ENCODE data around the gene CDH23.

Gene CDH23

DNA sequence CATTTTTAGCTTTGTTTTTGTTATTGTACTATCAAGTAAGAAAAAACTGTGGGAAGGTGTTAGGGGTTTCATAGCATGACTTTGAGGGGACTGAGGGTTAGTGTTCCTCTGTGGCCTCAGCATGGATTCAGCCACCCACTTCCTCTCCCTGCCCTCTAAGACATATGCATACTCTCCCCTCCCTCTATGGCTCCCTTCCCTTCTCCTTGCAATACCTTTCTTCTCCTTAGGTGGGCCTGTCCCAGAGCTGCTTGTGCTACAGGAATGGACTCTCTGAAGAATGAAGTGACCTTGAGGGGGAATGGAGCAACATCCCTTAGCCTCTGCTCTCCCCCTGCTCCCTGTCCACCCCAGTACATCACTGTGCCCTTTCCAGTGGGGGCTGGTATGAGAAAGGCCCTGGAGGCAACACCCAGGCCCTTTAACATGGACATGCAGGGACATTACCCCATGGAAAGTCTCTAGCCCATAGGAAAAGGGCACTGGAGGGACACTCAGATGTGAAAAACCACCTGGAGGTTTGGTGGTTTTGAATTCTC is 22.4 kb downstream of the CDH23 start:
- in situ Hi-C loops (cut with HindIII; ENCODE audit: low sequenced_read_pairs) = no loop called here

DNA sequence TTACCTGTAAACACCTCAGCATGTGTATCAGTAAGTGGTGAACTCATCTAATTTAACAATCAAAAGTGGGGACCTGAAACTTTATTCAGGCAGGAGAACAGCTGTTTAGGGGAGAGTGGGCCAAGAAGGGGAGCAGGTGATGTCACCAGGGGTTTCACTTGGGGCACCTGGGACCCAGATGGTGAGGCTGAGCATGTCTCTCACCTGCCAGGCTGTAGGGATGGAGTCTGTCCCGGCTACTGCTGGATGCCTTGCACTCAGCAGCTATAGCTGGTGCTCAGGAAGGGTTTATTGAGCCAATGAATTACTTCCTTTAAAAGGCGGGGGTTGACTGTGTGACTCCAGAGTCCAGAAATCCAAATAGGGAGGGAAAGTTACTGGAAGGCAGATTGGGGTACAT is 23.0 kb downstream of the CDH23 start:
- in situ Hi-C loops (cut with HindIII; ENCODE audit: low sequenced_read_pairs) = loop anchor here (5.0 kb wide), 1 partner anchor 48 kb away; no protein-coding TSS in a partner anchor

DNA sequence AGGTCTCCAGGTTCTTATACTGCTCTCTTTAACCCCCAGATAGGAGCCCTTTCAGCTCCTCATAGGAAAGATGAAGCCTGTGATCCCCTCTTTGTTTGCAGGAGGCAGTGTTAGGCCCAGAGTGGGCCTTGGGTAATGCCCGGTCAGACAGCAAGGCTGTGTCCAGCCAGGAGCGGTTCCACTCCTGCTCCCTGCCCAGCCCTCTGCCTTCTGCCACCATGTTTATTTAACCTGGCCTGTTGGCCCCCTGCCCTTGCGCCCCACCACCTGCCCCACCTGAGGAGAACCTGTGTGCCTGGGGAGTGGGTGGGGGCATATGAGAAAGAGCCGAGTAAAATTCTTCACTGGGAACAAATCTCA is 24.3 kb downstream of the CDH23 start:
- in situ Hi-C loops (cut with HindIII; ENCODE audit: low sequenced_read_pairs) = loop anchor here (5.0 kb wide), 1 partner anchor 46 kb away; no protein-coding TSS in a partner anchor

DNA sequence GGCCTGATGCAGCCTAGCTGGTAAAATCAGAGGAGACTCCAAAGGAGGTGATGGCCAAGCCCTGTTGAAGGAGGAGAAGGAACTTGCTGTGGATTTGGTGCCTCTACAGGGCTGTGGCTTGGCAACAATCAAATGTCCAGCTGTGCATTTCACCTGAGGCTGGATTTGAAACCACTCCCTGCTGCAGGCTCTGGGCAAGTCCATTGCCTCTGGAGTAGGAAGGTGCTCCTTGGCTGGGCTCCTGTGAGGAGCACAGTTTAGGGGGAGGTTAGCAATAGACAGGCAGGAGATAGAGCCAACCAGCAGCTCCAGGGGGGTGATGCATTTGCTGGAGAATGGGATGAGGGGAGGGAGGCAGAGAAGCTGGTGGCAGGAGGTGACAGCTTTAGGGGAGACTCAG is 26.5 kb downstream of the CDH23 start:
- in situ Hi-C loops (cut with HindIII; ENCODE audit: low sequenced_read_pairs) = loop anchor here (5.0 kb wide), 1 partner anchor 44 kb away; no protein-coding TSS in a partner anchor

DNA sequence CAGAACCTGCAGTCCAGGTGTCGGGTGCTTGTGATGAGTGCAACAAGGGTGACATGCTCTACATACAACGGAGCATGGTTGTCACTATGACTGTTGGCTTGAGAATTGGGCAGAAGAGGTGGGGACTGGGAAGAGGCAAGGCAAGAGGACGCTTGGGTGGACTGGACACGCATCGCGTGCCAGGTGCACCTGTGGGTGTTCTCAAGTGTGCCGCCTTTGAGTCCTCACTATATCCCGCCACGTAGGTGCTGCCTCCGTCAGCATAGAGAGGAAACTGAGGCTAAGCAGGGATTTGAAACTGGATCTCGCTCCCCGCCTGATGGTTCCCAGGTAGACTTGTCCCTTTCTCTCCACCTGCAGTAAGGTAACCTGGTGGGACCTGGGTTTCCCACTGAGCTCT is 27.2 kb downstream of the CDH23 start:
- in situ Hi-C loops (cut with HindIII; ENCODE audit: low sequenced_read_pairs) = loop anchor here (5.0 kb wide), 1 partner anchor 43 kb away; no protein-coding TSS in a partner anchor

DNA sequence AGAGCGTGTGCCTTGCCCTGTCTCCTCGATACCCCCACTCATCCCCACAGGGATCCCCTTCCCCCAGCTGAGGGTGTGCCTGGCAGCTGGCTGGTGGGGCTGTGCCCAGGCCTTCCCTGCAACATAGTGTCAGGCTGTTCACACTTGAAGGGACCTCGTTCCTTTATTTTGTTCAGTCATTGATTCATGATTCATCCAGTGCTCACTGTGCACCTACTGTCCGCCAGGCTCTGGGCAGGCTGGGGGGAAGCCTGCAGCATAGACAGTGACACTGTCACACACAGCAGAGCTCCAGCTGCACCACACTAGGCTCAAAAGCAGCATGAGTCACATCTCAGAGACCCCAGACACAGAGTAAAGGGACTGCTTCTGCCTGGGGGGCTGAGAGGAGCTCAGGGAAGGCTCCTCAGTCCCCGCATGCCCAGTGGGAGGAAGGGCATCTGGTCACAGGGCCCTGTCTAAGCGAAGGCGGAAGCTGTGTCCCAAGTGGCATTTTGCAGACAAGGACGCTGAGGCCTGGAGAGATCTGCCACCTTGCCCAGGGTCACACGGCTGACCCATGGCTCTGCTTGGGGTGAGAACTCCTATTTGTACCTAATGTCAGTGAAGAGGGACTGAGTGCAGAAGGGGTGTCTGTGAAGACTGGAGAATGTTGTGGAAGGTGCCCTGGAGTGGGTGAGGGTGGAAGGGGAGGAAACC is 27.9 kb downstream of the CDH23 start:
- in situ Hi-C loops (cut with HindIII; ENCODE audit: low sequenced_read_pairs) = loop anchor here (5.0 kb wide), 1 partner anchor 43 kb away; no protein-coding TSS in a partner anchor

DNA sequence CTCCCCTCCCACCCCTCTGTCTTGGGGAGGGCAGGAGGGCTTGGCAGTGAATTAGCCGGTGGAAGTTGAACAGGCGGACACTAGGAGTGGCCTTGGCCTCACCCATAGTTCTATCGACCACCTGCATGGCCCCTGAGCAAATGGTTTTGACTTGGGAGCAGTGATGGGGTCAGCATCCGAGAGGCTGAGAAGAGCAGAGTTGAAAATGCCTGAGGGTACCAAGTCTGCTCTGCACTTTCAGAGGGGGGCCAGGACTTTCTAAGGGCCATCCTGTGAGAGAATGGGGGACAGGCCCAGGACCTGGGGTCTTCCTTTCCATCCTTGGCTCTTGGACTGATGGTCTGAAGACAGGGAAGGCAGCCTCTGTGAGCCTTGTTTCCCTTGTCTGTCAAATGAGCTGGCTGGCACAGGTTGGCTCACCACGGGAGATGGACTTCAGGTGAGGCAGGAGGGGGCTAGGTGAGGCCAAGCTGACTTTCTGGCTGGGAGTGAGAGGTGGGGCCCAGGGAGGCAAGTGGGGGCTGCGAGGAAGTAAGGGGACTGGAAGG is 29.4 kb downstream of the CDH23 start:
- in situ Hi-C loops (cut with HindIII; ENCODE audit: low sequenced_read_pairs) = no loop called here

DNA sequence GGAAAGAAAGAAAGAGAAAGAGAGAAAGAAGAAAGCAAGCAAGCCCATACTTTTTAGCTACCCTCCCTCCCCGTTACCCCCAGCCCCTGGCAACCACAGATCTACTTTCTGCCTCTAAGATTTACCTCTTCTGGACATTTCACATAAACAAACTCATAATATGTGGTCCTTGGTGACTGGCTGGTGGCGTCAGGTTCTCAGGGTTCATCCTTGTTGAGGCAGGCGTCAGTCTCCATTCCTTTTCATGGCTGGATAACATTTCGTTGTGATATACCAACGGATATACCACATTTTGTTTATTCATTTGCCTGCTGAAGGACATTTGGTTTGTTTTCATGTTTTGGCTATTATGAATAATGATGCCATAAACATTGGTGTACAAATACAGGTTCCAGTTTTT is 30.5 kb downstream of the CDH23 start:
- in situ Hi-C loops (cut with HindIII; ENCODE audit: low sequenced_read_pairs) = no loop called here

DNA sequence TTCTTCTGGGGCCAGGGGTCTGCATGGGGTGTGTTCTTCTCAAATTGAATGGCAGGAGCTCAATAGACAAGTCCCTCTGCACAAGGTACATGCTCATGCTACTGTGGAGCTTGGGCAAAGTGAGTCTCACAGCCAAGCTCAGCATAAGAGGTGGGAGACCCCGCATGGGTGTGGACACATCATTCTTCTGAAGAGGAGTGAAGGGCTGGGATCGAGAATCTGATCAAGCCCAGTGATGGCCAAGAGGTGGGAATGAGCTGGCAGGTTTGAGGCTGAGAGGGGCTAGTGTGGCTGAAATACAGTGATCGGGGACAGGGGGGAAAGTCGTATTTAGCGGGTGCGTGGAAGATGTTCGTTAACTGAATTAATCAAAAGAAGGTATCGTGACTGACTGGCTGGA is 32.6 kb downstream of the CDH23 start:
- in situ Hi-C loops (cut with HindIII; ENCODE audit: low sequenced_read_pairs) = no loop called here

DNA sequence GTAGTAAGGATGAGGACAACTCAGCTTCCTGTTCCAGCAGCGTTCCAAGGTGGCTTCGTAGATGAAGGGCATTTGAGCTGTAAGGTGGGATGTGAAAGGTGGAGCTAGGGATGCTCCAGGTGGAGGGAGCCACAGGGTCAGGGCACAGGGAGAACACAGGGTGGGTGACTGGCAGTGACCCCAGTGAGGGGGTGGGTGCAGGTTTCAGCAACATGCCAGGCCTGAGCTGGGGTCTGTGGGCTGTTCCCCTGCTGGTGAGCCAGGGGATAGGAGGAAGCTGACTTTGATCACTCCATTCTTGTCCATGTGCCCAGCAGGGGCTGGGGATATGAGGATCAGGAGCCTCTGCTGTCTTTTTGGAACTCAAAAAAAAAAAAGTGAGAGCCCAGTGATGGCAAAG is 33.2 kb downstream of the CDH23 start:
- in situ Hi-C loops (cut with HindIII; ENCODE audit: low sequenced_read_pairs) = no loop called here

DNA sequence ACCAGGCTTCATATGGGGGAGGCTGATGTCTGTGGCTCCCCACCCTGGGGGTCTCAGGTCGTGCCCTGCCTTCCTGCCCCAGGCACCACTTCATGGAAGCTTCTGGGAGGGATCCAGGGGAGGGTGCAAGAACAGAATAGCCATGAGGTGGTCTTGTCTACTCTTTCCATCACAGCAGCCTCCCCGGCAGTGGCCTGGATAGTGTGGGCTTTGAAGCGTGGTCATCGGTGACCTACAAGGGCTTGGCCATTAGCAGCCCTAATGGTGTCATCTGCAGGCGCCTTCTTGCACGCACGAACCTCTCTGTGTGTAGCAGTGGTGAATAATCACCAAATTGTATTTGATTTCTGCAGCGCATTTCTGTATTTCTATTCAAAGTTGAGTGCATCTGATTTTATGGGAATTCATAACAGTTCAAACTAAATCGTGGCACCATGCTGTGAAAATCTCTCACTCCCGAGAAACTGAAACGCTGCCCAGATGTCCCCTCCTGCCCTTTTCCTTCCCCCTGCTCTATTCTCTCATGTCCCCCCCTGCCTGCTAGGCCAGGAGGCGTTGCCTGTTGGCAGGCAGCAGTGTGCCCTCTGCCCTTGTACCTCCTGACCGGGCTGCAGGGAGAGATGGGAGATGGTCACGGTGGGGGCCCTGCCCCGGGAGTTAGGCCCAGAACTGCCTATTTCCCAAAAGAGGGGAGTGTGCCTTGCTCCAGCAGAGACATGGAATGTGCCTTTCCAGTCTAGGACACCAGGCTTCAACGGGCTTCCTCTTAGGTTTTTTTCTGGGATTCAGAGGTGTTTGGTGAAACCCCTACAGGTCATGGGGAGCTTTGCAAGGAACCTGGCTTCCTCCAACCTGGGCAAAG is 34.8 kb downstream of the CDH23 start:
- in situ Hi-C loops (cut with HindIII; ENCODE audit: low sequenced_read_pairs) = no loop called here

DNA sequence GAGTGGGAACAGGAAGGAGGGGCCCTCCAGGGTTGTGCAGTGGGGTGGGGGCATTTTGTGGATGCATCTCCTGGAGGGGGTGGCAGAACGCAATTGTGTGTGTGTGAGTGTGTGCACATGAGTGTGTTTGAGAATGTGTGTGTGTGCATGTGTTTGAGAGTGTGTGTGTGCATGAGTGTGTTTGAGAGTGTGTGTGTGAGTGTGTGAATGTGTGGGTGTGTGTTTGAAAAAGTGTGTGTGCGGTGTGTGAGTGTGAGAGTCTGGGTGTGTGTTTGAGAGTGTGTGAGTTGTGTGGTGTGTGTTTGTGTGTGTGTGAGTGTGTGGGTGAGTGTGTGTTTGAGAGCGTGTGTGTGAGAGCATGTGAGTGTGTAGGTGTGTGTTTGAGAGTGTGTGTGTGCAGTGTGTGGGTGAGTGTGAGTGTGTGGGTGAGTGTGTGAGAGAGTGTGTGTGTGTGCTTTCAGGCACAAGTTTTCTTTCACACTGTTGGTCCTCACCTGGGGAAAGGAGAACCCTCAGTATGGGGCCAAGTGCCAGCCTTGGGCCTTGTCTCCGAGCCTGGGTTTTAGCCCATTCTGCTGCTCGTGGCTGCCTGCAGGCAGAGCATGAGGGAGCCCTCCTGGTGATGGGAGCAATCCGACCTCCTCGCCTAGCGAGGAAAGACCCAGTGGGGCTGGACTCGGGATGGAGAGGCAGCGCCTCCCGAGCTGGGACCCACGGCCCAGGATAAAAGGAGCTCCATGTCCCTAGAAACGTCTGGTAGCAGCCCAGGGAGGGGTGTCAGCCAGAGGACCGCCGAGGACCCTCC is 35.6 kb downstream of the CDH23 start:
- in situ Hi-C loops (cut with HindIII; ENCODE audit: low sequenced_read_pairs) = no loop called here

DNA sequence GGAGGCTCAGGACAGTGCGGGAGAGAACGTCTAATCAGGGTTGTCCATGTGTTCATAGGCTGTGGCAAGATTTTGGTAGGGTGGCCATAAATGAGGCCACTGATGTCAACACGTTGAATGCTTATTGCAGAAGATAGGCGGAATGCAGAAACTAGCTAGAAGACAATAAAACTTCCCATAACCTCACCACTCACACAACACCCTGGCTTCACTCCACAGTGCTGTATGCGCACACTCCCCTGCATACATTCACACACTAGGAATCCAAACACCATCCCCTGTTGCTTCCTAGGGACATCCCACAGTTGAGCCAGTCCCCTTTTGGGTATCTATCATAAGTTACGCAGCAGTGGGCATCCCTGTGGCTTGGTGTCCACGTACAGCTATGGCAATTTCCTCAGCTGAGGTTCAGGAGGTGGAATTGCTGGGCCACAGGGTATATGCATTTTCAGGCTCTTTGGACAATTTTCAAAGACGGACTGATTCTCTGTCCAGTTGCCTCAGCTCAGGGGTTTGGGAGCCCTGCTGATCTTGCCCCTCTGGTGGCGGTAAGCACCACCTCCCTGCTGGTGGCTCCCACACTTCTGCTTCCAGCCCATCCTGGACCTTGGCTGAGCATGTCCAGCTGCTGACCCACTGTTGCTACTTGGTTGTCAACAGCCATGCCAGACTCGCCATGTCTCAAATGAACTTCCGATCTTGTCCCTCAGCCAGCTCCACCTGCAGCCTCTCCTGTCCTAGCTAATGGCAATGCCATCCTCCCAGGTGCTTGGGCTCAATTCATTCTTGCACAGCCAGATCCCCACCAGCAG is 36.4 kb downstream of the CDH23 start:
- in situ Hi-C loops (cut with HindIII; ENCODE audit: low sequenced_read_pairs) = no loop called here

DNA sequence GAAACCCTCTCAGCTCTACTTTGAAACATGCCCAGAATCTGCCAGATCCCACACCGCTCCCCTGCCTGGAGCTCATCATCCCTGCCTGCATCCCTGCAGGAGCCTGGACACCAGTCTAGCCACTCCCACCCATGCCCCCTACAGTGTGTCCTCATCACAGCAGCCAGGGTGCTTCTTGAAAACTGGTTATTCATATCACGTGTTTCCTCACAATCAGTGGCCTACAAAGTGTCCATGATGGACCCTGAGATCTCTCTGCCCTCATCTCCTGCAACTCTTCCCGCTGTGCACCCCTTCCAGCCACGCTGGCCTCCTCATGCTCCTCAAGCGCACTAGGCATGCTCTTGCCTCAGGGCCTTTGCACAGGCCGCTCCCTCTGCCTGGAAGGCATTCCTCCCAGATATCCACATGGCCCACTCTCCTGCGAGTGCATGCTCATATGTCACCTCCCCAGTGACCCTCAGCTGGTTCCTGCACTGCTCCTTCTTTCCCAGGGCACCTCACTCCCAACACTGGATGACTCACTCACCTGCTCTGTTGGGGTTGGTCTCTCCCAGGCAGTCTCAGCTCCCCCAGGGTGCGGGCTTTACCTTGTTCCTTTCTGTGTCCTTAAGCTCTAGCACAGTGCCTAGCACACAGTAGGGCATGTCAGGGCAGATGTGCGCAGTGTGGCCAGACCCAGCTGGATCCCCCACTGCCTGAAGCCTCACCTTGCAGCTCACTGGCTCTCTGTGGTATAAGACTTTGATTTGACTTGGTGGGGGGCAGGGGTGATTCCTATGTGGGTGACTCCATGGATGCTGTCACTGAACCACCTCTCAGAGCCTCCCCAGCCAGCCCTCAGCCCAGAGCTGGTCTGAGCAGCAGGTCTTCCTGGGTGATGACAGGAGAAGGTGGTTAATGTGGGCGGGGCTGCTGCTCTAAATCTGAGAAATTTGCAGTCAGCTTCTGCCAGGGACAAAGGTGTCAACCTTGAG is 37.3 kb downstream of the CDH23 start:
- in situ Hi-C loops (cut with HindIII; ENCODE audit: low sequenced_read_pairs) = no loop called here

DNA sequence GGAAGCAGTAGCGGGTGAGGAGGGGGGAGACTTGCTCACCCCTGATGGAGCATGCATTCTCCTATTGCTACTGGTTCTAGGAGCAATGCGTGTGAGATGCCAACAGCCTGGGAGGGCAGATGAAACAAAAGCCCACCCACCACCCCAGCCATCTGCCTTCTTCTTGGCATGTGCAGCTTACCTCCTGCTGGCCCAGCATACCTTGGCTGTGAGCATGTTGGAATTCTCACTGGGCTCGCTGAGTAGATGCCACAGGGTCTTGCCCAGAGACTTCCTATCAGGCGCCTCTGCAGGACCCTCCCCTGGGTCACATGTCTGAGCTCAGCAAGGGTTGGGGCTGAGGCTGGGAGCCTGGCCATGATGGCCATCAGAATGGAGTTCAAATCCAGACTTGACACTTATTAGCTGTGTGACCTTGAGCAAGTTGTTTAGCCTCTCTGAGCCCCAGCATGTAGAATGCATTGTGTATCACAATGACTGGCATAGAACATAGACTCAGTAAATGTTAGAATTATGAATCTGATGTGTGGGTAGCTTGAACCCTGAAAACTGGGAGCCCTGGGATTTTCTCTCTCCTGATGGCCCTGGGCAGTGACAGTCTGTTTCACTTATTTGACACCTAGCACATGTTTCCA is 38.2 kb downstream of the CDH23 start:
- in situ Hi-C loops (cut with HindIII; ENCODE audit: low sequenced_read_pairs) = no loop called here

DNA sequence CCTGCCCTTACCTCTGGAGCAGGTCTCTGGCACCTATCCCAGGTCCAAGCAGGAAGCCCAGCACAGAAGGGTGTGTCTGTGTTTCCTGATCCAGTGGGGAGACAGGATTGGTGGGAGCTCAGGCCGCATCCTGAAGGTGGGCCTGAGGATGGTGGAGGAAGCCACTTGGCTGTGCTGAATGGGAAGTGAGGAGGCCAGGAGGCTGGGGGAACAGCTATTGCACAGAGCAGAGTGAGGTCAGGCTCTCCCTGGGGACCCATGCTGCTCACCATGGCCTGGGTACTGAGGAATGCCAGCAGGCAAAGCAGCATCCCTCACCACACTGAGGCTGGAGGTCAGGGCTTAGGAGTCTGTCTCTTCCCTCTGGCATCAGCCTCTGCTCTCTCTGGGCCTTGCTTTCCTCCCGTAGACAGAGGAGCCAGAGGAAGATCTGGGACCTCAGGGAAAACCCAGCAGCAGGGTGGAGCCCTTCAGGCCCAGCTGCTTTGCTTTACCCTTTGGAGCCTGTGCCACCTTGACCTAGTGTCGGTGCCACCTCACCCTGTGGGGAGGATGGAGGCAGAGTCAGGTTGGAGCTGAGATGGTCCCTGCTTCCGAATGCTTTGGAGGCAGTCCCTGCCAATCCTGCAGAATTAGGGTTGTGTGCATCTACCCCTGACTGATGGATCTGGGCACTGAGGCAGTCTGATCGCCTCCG is 39.0 kb downstream of the CDH23 start:
- in situ Hi-C loops (cut with HindIII; ENCODE audit: low sequenced_read_pairs) = no loop called here

DNA sequence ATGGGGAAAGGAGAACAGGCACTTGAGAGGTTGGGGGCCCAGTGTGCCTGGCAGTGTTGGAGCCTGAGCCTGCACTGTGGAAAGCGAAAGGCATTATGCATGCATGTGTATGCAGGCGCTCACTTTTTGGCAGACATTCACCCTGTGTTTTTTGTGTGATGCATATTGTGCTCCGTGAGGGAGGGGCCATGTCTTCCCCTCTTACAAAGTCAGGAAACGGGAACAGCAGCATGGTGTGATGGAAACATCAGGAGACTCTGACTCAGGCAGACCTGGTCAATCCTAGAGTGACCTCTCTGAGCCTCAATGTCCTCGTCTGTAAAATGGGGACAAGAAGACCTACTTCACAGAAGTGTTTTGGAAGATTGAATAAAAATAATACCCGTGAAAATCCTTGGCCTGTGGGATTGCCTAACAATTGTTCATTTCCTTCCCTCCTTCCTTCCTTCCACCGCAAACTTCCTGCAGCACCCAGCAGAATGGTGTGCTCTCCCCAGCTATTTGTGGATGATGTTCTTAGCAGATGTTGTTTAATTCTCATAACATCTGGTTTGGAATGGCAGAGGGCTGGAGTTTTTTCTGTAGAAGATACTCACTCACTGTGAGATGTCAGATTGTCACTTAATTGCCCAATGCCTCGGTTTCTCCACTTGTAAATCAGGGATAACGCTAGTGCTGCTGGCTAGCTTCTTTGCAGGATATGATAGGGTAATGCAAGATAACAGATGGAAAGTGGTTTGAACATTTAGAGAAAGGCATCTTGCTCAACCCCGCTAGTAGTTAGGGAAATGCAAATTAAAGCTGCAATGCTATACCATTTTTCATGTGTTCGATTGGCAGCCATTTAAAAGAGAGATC is 39.8 kb downstream of the CDH23 start:
- in situ Hi-C loops (cut with HindIII; ENCODE audit: low sequenced_read_pairs) = no loop called here

All from endothelial cell of hepatic sinusoid (primary cell).